HG03442 (cell line): Measurements from ENCODE around the gene CRTC2.

Experiments
- ATAC-seq: cut with Tn5 transposase; IDR thresholded peaks from one replicate; pipeline ENCODE4 v1.9.1; 2021; ENCODE audit warnings: mild to moderate bottlenecking, moderate library complexity; ENCODE audit not compliant: unreplicated experiment

CRTC2 gene

DNA sequence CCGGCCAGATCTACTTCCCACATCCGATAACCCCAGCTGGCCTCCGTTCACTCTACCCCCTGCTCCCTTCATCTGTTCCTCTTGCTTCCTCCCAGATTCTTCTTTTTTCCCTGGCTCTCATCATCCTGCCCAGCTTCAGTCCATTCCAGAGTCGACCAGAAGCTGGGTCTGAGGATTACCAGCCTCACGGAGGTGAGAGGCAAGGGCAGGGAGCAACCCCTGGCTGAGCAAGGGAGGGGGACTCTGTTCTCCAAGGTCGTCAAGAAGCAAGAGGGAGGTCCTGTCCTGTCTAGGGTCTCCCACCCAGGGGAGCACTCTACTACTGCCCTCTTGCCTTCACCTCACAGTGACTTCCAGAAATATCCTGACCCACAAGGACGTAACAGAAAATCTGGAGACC is 15.1 kb upstream of the CRTC2 start:
- no peak for ATAC-seq

GRCh38 chr1:153973071-153973470 is 14.7 kb upstream of the CRTC2 start:
- ATAC-seq = no peak

- ATAC-seq = no peak
These were observed 11.9 kb upstream of the CRTC2 start for GRCh38 chr1:153970346-153970745.

- ATAC-seq = no peak
These were observed 10.6 kb upstream of the CRTC2 start for GRCh38 chr1:153968972-153969371.

- ATAC-seq = no peak
These were observed 10.0 kb upstream of the CRTC2 start for GRCh38 chr1:153968408-153968807.

DNA sequence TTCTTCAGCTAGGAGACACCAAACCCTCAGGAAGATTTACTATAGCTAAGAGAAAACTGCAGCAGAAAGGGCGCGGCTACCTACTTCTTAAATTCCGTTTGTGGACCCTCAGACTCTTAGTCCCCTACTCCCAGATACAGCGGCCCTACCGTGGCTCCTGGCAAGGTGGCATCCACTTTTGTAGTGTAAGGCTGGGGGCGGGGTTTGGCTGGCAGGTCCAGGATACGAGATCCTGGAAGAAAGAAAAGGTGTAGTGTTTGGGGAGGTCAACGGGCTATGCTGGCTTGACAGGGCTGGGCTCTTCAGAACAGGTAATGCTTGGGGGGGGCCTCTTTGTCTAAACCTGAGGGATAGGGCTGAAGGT is 9.6 kb upstream of the CRTC2 start:
- ATAC-seq = no peak

GRCh38 chr1:153967107-153967999 is 8.9 kb upstream of the CRTC2 start, which contains the start of gene CREB3L4:
Gene CREB3L4 (plus strand): TSS chr1:153967902. CDS start chr1:153968526, 624 bp downstream.
- ATAC-seq = peak; percentile 63

DNA sequence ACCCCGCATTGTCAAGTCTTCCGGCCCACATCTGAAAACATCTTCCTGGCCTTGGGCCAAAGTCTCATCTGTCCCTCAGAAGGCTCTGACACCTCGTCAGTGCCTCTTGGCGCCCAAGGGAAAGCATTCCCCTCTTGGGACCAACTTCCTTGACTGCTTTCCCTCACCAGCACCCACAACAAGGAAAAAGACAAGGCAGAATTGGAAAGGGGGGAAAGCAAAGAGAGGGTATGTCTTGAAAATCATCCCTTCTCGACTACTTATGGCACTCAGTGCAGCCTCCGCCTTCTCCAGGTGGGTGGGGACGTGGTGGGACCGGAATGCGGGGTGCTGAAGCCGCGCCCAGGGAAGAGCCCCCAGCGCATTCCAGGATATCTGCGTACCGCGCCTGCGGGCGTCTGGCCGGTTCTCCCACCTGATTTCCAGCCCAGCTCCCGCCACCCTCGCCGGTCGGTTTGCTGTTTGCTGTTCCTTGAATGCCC is 5.5 kb upstream of the CRTC2 start:
- ATAC-seq = no peak

DNA sequence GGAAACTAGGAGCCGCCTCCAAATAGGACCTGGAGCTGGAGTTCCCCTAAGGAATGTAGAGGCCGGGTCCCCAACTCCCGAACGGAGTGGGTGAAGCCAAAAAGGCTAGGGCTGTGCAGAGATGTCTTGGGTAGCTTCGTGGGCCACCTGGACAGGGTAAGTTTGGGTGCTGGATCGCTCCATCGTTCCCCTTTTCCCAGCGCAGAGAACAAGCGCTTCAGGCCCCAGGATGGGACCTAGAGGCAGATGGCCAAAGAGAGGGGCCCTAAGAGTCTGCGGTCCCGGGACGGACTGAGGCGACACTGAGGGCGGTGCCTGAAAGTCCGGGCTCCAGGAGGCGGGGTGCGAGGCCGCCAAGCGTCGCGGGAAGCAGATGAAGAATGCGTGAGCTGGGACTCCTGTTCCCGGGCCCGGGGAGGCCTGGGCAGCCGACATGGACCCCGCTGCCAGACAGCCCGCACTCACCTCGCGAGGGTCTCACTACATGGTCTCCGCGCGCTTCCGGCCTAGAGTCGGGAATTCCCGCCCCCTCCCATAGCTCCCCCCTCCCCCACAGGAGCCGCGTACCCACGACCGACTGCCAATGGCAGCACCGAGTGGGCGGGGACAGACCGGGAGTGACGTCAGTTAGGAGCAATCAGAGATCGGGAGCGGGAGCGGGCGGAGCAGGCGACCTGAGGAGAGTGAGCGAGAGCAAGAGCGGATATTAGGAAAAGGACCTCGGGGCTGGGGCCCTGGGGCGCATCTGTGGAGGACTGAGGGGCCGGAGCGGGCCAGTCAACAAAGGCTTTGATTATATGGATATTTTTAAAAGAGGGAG is 4.8 kb upstream of the CRTC2 start, which contains the start of gene SLC39A1:
SLC39A1 (minus strand) TSS at position 508 of the 820 bp plus-strand sequence. CDS start 822 bp downstream, outside the sequence.
- ATAC-seq = peak; percentile 44

GRCh38 chr1:153962088-153963029 is 3.9 kb upstream of the CRTC2 start:
- ATAC-seq = no peak

GRCh38 chr1:153961421-153961820 is 3.0 kb upstream of the CRTC2 start:
- no peak for ATAC-seq

DNA sequence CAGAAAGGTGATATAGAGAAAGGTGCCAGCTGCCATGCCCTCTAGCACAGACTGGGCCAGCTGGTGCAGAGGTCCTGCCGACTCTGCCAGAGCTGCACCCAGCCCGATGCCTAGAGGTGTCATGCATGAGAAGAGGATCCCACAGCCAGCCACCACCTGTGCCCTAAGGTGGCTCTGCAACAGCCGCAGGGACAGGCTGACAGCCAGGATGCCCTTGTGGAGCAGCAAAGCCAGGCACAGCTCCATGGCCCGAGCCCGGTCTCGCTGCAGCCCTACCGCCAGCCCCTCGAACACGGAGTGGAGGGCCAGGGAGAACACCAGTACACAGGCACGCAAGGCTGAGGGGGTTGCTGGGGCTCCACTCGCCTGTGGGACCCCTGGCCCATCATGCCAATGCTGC is 1.8 kb upstream of the CRTC2 start:
- ATAC-seq = no peak

DNA sequence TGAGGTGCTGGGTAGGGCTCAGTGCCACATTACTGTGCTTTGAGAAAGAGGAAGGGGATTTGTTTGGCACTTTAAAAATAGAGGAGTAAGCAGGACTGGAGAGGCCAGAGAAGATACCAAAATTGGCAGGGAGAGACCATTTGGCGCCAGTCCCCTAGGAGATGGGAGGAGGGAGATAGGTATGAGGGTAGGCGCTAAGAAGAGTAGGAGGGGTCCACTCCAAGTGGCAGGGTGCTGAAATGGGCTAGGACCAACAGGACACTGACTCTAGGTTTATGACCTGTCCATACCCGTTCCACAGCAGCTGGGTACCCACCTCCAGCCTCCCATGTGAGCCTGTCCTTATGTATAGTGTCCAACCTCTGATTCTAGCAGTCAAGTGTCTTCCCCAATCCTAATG is 1.0 kb upstream of the CRTC2 start:
- no peak for ATAC-seq

DNA sequence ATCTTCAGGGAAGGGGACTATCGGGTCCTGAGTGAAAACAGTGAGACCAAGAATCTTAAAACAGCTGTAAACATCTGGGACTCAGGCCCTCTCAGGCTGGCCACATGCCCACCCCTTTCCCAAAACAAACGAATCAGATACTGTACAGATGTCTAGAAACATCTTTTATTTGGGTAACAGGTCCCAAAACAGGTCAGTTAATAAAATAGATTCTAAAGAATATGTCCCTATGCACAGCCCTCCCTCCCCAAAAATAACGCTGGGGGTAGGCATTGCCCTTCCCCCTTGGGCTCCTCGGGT is 499 bp upstream of the CRTC2 start:
- no peak for ATAC-seq

- ATAC-seq = peak; percentile 5
These were observed 685 bp downstream of the CRTC2 start for GRCh38 chr1:153957744-153958110.

GRCh38 chr1:153956997-153957715 is 1.3 kb downstream of the CRTC2 start:
- no peak for ATAC-seq

- no peak for ATAC-seq
These were observed 3.6 kb downstream of the CRTC2 start for GRCh38 chr1:153954826-153955225.

GRCh38 chr1:153953859-153954365 is 4.5 kb downstream of the CRTC2 start:
- no peak for ATAC-seq

- no peak for ATAC-seq
These were observed 6.6 kb downstream of the CRTC2 start for GRCh38 chr1:153951801-153952200.

- no peak for ATAC-seq
These were observed 7.2 kb downstream of the CRTC2 start for GRCh38 chr1:153951183-153951582.
